Hippocampal formation (tissue), 2 donors: ENCODE measurements around the gene CLIC1.

Experiments
- DNase-seq, 2 donors: peaks; one replicate each; lab custom pipeline; 2025; lab: John Stamatoyannopoulos, UW

Gene CLIC1

DNA sequence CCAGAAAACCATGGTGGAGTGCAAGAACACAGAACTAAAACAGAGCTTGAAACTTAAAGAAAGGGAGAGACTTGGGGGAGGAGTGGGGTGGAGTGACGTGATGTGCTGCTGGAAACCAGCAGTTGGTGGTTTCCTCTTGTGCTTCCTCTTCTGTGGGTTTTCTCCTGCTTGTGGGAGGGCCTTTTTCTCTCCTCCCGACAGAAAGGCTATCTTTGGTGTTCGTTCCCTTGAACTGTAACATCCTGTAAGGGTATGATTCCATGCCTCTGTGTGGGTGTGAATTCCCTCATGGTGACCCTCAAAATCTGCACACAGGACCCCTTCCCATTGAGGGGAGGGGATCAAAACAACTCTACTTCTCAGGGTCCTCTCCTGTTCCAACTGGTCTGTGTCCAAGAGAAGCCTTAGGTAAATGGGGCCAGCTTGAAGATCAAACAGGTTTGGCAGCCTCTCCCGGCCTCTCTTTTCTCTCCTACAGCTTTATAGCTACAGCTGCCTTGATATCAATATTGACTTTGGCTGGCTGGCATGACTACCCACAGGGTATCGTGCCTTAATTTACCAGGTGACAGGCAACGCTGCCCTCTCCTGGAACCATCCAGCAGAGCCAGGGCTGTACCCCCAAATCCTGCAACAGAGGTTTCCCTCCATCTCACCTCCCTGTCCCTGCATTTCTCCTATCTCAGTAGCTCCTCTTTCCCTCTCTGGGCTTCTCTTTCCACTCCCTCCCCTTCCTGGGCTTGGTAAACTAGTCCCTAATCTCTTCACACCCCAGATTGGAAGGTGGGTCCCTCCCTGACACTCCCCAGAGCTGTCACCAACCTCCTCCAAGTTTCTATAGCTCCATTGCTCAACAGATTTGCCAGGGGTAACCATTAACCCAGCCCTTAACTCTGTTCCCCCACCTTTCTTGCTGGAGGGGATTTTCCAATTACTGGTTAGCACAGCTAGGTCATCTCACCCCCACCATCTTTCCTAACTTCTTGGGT is 2.0 kb upstream of the CLIC1 start:
- peak; percentile 13 to 34 for DNase-seq

DNA sequence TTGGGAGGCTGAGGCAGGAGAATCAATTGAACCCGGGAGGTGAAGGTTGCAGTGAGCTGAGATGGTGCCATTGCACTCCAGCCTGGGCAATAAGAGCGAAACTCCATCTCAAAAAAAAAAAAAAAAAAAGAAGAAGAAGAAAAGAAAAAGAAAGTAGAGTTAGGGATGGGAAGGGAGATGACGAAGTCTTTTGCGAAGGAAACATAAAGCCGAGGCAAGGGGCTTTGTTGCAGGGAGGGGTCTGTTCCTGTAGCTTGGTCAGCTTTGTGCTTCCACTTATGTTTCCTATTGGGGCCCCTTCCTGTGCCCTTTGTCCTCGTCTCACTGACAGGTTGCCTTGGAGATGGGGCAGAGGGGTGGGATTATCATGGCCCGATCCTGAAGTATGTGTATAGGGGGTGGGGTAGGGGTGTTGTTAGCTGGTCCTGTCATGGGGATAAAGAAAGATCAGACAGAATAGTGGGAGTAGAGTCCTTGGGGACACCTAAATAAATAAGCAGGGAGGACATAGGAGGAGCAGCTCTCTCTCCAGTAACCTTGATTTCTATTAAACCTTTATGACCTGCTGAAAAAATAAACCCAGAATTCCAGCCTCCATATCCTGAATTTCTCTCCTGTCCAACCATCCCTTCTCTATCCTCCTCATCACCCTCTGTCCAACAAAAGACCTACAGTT is 1.1 kb upstream of the CLIC1 start:
- DNase-seq = no peak

DNA sequence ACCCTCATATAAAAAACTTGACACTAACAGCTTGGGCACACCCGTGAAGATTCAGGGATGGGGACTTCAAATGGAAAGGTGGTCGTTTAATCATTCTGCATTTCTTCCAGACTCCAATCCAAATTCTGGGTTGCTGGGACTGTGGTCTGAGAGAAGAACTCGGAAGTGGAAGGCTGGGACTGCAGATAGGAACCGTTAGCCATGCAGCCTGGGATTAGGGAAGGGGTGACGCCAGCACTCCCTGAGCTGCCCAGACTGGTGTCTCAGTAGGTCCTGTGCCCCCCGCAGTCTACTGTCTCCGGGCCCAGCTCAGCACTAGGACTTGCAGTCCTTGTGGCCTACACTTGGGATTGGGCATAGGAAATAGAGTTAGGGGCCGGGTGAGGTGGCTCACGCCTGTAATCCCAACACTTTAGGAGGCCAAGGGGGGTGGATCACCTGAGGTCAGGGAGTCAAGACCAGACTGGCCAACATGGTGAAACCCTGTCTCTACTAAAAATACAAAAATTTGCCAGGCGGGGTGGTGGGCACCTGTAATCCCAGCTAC is 511 bp upstream of the CLIC1 start:
- no peak for DNase-seq

DNA sequence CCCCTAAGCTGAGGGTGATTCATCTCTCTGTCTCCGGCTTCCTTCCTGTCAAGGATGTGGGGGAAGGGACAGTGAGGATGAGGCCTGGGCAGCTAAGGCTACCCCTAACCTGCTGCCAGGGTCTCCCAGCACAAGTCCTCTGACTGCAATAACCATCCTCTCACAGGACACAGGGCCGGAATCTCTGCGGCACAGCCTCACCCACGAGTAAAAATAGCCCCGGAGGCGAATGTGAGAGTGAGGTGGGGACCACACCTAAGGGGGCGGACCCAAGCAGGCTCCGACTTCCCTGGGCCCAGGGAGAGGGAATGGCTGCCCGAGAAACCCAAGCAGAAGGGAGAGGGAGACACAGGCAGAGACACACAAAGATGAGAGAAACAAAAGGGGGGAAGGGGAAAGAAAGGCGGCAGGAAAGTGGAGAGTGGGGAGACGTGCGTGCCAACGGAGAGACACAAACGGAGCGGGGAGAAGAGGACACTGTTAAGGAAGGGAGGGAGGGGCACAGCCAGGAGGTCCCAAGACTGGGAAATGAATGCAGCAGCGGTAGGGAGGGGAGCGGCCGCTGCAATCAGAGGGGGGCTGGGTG is 1.4 kb downstream of the CLIC1 start:
- DNase-seq = no peak

DNA sequence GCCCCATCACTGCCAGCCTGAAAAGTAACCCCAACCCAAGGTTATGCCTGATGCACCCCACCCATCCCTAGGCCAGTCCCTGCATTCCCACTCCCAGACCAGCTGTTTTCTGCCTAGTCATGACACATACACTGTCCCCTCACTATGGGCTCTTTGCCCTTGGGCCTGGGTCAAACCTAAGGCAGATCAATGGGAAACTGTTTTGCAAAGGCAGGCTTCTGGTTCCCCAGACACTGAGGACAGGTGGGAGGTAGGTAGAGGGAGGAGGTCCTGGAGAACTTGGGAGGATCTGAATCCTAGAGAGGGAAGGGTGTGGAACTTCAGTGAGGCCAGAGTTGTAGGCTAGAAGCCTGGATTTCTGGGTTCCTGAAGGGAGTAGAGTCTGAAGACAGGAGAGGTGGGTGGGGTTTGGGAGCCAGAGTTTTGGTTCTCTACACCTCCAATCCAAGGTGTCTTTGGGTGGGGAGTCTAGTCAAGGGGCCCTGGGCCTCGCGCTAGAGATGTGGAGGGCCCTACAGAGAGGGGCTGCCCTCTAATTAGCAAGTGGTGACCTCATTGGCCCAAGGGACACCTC is 2.0 kb downstream of the CLIC1 start:
- no peak for DNase-seq

DNA sequence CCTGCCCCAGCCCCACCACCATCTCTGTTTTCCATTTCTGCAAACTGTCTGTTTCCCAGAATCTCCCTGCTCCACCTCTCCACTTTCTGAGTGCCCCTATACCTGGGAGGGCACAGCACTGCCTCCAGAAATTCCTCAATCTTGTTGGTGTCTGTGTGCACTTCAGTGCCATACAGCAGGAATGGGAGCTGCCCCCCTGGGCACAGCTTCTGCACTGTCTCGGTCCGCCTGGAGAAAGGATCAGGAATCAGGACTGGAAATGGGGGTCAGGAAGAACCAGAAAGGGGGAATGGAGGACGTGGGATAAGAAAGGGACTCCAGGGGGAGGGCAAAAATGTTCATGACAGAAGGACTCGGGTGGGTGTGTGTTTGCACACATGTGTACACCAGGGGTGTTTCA is 2.6 kb downstream of the CLIC1 start:
- DNase-seq = no peak

DNA sequence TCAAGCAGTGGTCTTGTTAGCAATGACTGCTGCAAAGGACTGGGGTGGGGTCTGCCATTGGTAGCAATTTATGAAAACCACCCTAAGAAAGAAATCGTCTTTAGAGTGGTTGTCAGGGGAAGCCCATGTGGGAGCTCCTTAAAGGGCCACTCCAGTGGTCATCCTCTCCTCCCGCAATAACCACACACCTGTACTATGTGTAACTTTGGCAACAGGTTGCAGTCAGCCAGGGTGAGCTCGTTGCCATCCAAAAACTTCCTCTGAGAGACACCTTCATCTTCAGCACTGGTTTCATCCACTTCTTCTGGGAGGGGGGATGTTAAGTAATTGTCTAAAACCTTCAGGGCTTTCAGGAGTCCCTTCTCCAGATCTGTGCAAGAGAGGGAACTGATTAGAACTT is 4.3 kb downstream of the CLIC1 start:
- DNase-seq = no peak

DNA sequence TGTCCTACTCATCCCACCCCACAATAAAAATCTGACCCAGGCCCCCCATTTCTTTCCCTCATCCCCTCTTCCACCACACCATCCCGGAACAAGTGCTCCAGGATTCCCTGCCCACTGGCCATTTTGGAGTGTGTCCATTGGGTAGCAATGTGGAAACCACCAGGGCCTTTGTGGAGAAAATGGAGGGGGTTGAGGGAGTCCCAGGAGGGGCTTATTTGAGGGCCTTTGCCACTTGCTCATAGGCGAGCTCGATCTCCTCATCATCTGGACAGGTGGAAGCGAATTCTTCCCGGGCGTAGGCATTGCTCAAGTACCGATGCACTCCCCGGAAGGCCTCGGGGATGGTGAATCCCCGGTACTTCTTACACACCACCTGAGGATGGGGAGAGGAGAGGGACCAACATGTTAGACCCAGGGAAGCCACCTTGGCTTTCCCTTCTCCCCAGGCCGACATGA is 5.7 kb downstream of the CLIC1 start:
- no peak for DNase-seq

DNA sequence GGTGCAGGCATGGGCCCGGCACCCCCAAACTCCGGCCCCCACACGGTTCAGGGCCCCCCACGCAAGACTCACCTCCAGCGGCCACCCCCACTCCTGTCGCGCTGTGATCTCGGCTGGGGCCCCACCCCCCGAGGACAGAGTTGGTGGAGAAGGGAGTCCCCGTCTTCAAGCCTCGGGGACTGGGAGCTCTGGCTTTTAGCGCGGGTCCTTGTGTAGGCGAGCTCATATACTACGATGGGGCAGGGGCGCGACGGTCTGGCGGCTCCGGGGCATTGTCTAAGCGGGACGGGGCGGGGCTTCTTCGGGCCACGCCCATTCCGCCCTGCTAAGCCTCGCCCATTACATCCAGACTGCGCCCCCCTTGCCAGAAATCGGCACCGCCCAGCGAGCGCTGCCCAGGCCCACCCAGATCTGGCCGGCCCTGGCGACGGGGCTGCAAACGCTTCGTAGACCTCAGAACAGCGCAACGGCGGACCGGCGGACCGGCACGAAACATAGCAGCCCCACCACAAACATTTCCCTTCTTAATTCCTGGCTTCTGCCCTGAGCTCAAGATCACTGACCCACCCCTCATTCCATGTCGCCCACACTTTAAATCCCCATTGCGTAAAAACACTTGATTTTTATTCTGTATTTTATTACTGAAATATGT is 6.2 kb downstream of the CLIC1 start:
- peak; percentile 25 to 43 for DNase-seq

DNA sequence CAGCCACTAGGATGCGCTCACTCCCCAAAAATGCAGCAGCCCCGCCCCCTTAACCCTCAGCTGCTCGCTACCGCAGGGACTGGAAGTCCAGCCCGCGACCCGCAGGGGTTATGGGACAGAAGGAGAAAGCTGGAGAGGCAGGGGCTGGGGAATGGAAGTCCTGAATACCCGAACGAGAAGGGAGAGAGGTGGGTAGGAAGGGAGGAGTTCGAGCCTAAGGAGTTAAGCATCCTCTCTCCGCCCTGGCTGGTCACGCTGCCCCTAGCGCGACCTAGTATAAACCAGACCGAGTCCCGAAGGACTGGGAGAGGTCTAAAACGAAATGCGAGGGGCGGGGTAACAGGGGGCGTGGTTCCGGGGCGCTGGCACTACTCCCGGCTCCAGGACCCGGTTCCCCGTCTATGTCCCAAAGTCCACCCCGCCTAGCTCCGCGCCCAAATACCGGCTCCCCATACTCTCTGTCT is 6.8 kb downstream of the CLIC1 start:
- DNase-seq = peak; percentile 62 to 79

DNA sequence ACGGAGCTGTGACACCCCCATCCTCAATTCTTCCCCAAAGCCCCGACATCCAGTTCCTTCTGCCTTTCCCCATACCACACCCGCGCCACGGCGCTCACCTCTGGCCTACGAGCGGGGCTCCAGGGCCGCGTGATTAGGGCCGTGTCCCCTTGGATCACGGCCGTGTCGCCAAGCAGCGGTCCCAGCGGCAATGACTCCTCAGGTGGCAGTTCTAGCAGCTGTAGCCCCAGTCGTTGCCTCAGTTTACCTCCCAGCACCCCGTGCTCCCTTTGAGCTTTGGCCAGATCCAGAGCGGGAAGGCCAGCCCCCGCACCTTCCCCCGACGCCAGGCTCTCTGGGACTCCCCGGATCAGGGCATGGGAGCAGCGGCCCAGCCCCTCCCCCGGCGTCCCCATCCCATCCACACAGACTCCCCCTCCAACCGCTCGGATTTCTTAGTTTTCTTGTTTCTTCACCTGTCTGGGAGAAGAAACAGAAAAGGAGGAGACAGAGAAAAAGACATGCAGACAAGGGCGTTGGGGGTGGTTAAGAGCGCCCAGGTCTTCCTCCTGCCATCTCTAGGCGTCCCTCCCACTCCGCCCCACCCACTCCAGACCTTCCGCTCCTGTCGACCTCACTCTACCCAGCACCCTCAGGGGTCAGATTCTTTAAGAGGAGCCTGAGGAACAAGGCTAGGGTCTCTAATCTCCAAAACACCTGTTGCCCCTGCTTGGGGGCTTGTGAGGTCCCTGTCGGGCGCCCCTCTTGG is 7.4 kb downstream of the CLIC1 start, which contains the start of gene DDAH2:
DDAH2 (minus strand) TSS at position 533 of the 748 bp plus-strand sequence; CDS start at position 395, 138 bp downstream.
- DNase-seq = no peak

DNA sequence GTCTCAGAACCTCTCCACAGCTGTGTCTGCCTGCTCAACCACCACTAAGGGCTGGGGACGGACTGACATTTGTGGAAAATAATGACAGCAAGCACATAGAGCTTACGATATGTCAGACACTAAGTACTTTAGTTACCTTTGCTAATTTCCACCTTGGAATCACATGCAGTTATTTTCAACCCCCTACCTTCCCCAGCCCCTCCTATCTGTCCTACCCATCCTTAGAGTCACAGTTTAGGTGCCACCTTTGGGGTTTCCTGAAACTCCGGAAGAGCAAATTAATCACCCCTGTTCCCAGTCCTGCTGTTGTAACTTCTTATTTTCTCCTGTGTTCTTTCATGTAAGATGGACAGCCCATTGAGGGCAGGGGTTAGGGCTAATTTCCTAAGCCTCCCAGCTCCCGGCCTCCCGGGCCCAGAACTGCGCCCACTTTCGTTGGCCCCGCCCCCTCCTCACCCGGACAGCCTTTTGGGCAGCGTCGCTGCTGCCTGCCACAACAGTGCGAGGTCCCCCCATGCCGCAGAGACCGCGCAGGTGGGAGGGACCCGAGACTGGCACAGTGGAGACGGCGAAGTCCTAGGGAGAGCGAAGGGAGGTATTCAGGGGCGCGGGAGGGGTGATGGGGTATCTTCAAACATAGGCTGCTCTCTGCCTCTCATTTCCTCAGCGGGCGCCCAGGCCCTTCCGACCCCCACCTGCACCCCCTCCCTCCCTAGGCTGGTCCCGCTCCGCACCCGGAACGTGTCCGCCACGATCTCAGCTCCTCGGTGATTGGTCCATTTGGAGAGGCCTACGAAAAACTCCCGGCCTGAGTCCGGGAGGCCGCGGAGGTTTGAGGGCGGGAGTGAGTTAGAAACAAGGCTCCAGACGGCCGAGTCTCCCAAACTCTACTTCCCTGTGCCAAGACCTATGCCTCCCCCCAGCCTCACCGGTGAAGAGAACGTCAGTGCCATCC is 8.3 kb downstream of the CLIC1 start:
- DNase-seq = no peak

DNA sequence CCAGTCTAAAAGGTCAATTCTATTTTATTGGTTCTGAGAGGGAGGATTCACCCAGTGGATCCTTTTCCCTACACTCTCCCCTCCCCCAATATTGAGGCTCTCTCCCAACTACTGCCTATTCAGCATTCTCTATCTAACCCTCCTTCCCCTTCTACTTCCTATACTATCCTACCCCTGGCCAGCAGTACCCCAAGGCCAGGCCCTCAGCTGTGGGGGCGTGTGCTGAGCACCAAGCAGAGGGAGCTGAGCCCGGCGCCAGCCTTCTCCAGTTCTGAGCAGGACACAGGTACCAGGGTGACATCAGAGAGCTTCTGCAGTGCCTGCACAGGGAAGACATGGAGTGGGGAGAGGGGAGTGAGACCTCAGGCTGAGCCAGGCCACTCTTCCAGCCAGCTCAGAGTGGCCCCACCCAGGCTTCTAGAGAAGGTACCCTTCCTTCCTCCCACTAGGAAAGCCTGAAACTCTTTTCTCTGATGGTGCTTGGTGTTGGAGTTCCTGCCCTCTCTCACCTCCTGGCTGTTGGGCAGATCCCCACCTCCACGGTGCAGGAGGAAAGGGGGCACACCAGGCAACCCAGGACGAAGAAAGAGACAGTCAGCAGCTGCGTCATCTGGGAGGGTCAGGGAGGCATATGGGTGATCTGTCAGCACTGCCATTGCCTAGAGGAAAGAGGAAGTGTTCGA is 9.2 kb downstream of the CLIC1 start:
- no peak for DNase-seq

DNA sequence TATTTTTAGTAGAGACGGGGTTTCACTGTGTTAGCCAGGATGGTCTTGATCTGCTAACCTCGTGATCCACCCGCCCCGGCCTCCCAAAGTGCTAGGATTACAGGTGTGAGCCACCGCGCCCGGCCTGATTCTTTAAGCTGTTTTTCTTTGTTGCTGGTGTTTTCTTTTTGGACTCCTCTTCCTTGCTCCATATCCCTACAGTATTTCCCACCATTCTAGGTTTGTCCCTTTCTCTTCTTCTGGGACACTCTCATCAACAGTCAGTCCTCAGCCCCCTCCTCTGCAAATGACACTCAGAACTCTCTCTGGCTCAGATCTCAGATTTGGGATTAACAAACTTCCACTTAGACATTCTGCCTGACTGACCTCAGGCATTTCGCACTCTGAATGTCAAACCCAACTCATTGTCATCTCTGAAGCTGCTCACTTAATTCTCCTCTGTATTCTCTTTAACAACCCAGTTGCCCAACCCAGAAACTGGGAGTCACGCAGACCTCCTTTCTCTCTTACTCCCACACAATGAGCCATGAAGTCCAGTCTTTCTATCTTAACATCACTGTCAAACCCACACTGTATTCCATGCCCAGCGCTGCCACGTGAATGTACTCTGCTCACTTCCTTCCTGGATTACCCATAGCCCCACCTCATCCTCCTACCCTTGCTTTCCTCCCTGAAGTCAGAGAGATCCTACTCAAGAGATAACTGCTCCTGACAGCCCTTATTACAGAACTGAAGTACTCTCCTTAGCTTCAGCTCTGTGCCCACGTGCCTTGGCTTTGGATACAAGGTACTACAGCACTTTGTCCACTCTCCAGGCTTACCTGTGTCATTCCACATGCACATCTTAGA is 10.6 kb downstream of the CLIC1 start:
- no peak for DNase-seq

DNA sequence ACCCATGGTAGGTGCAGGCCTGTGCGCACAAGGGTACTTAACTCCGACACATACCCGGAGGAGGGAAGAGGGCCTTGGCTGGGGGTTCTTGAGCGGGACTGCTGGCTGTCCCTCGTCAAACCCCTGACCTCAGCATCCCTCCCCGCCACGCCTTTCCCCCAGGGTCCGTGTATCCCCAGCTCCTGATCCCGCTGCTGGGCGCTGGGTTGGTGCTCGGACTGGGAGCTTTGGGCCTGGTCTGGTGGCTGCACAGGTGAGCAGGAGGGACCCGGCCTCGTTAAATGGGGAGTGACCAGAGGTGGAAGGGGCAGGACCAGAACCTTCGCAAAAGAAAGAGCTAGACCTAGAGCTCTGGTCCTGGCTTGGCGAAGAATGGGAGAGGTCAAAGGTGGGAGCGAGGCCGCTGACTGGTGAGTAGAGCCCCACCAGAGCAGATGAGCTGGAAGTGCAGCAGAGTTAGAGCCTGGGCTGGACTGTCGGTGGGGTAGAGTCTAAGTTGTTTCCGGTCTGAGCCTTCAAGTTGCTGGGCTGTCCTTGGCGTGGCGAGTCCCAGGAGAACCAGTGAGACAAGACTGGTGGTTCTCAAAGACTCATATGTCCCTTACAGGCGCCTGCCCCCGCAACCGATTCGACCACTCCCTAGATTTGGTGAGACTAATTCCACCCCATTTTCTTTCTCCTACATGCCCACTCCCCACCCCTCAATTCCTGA is 12.2 kb downstream of the CLIC1 start:
- no peak for DNase-seq

DNA sequence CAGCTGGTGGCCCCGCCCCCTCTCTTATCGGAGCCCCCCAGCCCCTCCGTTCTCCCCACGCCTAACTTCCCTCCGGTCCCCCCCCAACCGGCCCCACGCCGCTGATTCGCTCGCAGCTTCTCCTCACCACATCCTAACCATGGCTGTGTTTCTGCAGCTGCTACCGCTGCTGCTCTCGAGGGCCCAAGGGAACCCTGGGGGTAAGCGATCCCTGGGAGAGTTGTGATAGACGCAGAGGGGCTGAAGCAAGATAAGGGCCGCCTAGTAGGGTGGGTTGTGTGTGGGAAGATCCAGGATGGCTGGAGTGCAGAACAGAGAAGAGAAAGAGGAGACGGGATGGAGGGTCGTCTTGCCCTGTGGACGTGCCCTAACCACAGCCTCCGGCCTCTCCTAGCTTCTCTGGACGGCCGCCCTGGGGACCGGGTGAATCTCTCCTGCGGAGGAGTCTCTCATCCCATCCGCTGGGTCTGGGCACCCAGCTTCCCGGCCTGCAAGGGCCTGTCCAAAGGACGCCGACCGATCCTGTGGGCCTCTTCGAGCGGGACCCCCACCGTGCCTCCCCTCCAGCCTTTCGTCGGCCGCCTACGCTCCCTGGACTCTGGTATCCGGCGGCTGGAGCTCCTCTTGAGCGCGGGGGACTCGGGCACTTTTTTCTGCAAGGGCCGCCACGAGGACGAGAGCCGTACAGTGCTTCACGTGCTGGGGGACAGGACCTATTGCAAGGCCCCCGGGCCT is 12.9 kb downstream of the CLIC1 start, which contains the start of gene MPIG6B:
MPIG6B (plus strand) TSS at position 129 of the 735 bp plus-strand sequence; CDS start at position 140, 11 bp downstream.
- no peak for DNase-seq
